Upper lobe of right lung (tissue), 1 donor: ENCODE data around the gene ZER1. TPM values are rescaled to one million over a fixed set of nuclear protein-coding genes. Genes with fewer than 3 reads are reported as not detected.

Experiments used
- ATAC-seq: fragments of 200-7000 bp; cut with Tn5 transposase; one replicate; pipeline ENCODE4 v1.9.1; 2020; ENCODE audit warnings: mild to moderate bottlenecking, moderate library complexity
- DNase-seq: peaks from one replicate; pipeline ENCODE4 v3.0.0-alpha.2; 2020
- H3K27ac ChIP-seq: fragments of 200-600 bp; one replicate; pipeline ENCODE4 v1.8.0; 2022
- H3K27me3 ChIP-seq: fragments of 200-600 bp; one replicate; pipeline ENCODE4 v1.8.0; 2022; ENCODE audit warnings: mild to moderate bottlenecking
- H3K36me3 ChIP-seq: fragments of 200-600 bp; one replicate; pipeline ENCODE4 v1.8.0; 2022
- H3K4me1 ChIP-seq: fragments of 200-600 bp; one replicate; pipeline ENCODE4 v1.8.0; 2022
- H3K4me3 ChIP-seq: fragments of 200-600 bp; one replicate; pipeline ENCODE4 v1.8.0; 2022; ENCODE audit warnings: mild to moderate bottlenecking
- H3K9me3 ChIP-seq: fragments of 200-600 bp; one replicate; pipeline ENCODE4 v1.8.0; 2022
- intact Hi-C: fragments of 100-400 bp; cut with DNase I; formaldehyde crosslinking; loops from one replicate; pipeline ENCODE4 v1.11.0; 2022
- total RNA-seq: library from RNA; stranded (reverse); fragmentation: NEBNext Ultra II Directional; extraction: Animal tissue kit (Norgen Biotek cat#: 25700); gene quantifications from one replicate; pipeline ENCODE4 v1.2.1, GENCODE V29; 2021
- TF ChIP-seq, protein P1 (sequence below): fragments of 200-600 bp; IDR thresholded peaks from one replicate; pipeline ENCODE4 v1.8.0; 2022; ENCODE audit warnings: antibody characterized with exemption
- donor health status: DM: no; HTN: yes; CAD: no; lungs with severe emphysema.

ZER1 gene
- total RNA-seq, 1 donor from 2014 or later: 32.0 TPM

DNA sequence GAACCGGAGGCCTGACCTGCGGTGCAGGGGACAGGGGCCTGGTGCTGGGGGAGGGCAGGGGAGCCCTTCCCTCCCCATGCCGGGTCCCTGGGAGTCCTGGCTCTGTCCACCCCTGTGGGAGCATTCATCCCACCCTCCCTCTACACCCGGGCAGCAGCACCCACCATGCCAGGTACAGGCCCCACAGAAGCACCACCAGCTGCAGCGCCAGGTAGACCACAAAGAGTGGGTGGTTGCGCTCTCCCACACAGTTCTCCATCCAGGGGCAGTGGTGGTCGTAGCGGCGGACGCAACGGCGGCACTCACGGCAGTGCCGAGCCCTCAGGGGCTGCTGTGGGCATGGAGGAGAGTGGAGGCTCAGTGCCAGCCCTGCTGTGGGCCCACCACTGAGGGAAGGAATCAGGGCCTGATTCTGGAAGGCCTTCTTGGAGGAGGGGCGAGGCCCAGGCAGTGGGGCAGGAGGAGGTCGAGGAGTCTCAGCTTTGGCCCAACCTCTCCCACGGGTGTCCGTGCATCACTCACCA lies 50.2 kb downstream of the ZER1 start:
- DNase-seq (no peak), ATAC-seq (no peak)
- Histone ChIP-seq H3K4me1 (no peaks in the 10 kb centered on the region), H3K4me3 (no peak overlapping the region), H3K27me3 (no peaks in the 10 kb centered on the region), H3K9me3 (no peaks in the 10 kb centered on the region), H3K27ac (no peak overlapping the region), H3K36me3 (peaks cover 4% of the 10 kb centered on the region)
- intact Hi-C loops: no loop called here
- TF ChIP-seq, protein P1, sequence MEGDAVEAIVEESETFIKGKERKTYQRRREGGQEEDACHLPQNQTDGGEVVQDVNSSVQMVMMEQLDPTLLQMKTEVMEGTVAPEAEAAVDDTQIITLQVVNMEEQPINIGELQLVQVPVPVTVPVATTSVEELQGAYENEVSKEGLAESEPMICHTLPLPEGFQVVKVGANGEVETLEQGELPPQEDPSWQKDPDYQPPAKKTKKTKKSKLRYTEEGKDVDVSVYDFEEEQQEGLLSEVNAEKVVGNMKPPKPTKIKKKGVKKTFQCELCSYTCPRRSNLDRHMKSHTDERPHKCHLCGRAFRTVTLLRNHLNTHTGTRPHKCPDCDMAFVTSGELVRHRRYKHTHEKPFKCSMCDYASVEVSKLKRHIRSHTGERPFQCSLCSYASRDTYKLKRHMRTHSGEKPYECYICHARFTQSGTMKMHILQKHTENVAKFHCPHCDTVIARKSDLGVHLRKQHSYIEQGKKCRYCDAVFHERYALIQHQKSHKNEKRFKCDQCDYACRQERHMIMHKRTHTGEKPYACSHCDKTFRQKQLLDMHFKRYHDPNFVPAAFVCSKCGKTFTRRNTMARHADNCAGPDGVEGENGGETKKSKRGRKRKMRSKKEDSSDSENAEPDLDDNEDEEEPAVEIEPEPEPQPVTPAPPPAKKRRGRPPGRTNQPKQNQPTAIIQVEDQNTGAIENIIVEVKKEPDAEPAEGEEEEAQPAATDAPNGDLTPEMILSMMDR: no peak

DNA sequence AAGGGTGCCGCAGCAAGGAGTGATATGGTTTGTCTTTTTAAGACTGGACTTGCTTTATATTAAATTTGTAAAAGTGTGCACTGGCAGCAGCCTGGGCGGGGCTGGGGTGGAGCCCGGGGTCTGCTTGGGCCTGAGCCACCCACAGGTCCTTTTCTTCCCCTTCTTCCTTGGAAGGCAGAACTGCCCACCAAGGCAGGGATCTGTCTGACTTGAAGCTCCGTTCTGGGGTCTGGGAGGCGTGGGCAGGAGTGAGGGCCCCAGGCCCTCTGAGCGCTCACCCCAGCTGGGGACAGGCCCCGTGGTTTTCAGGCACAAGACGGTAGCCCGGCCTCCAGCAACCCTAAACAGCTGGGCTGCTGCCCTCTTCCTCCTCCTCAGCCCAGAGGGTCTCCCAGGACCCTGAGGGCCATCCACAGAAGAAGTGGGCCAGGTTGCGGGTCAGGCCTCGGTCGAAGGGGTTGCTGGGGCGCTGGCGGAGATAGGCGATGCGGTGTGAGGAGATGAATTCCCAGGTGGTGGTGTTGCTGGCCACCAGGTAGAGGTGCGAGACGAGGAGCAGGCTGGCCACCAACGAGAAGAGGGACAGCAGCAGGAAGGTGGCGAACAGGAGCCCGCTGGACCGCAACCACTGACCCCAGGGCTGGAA lies 50.8 kb downstream of the ZER1 start:
- DNase-seq (no peak), ATAC-seq (no peak)
- H3K4me1 ChIP-seq: no peaks in the 10 kb centered on the region
- no peak overlapping the region for H3K4me3 ChIP-seq
- TF ChIP-seq, protein P1: no peak
- H3K9me3 ChIP-seq: no peaks in the 10 kb centered on the region
- intact Hi-C loops: no loop called here
- H3K36me3 ChIP-seq: peaks cover 4% of the 10 kb centered on the region
- no peaks in the 10 kb centered on the region for H3K27me3 ChIP-seq
- H3K27ac ChIP-seq: no peak overlapping the region

DNA sequence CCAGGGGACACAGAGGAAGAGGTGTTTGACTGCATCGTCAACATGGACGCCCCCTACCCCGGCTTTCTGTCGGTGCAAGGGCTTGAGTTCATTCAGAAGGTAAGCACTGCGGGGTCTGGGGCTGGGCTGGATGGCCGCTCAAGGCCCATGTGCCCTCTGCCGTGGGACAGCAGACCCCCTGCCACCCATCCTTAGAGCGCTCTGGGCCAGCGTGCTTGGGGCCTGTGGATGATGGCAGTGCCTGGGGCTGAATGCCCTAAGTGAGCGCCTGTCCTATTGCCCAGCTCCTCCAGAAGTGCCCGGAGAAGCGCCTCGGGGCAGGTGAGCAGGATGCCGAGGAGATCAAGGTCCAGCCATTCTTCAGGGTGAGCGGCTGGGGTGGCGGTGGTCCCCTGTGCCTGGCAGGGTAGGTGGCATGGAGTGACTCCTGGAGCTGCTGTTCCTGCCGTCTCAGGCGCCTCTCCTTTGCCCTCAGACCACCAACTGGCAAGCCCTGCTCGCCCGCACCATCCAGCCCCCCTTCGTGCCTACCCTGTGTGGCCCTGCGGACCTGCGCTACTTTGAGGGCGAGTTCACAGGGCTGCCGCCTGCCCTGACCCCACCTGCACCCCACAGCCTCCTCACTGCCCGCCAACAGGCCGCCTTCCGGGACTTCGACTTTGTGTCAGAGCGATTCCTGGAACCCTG lies 51.7 kb downstream of the ZER1 start:
- TF ChIP-seq, protein P1: no peak
- H3K4me1 ChIP-seq: no peaks in the 10 kb centered on the region
- intact Hi-C loops: no loop called here
- no peak overlapping the region for H3K27ac ChIP-seq
- ATAC-seq: no peak
- H3K36me3 ChIP-seq: peaks cover 4% of the 10 kb centered on the region
- no peaks in the 10 kb centered on the region for H3K9me3 ChIP-seq
- no peak for DNase-seq
- no peaks in the 10 kb centered on the region for H3K27me3 ChIP-seq
- no peak overlapping the region for H3K4me3 ChIP-seq

DNA sequence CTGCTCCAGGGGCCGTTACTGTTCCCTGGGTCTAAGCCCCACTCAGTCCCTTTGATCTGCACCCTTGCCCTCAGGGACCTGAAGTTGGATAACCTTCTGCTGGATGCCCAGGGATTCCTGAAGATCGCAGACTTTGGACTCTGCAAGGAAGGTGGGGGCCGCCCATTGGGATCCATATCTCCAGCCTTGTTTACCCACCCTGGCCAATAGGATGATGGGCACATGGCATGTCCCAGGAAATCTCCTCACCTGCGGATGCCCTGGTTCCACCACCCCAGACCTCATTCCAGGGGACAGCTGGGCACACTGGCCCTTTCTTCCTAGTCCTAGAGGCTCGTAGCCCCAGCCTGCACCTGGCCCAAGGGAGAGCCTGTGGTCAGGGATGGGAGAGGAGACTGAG lies 53.3 kb downstream of the ZER1 start:
- TF ChIP-seq, protein P1: no peak
- Histone ChIP-seq H3K36me3 (peaks cover 4% of the 10 kb centered on the region), H3K27me3 (no peaks in the 10 kb centered on the region), H3K4me1 (no peaks in the 10 kb centered on the region), H3K27ac (no peak overlapping the region), H3K9me3 (no peaks in the 10 kb centered on the region), H3K4me3 (no peak overlapping the region)
- no peak for DNase-seq
- no peak for ATAC-seq
- intact Hi-C loops: no loop called here

DNA sequence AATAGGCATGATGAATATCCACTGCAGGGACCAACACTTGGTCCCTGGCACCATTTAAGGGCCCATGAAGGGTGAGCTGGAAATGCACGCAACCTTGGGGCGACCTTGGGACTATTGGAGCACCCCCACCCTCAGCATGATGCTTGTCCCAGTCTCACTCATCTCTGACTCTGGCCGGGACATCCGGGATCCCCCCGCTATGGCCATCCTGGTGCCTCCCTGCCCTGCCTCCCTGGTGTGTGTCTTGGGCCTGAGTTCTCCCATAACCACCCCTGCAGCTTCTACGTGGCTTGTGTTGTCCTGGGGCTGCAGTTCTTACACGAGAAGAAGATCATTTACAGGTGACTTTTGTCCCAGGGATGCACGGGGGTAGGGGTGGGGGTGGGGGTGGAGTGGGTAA lies 53.7 kb downstream of the ZER1 start:
- intact Hi-C loops: no loop called here
- TF ChIP-seq, protein P1: no peak
- Histone ChIP-seq H3K27ac (no peak overlapping the region), H3K36me3 (peaks cover 4% of the 10 kb centered on the region), H3K4me3 (no peak overlapping the region), H3K4me1 (no peaks in the 10 kb centered on the region), H3K27me3 (no peaks in the 10 kb centered on the region), H3K9me3 (no peaks in the 10 kb centered on the region)
- no peak for ATAC-seq
- DNase-seq: no peak
